Left kidney (tissue), 2 donors: ENCODE results near the gene JCHAIN. TPM values are rescaled to one million over a fixed set of nuclear protein-coding genes. Genes with fewer than 3 reads are reported as not detected.
"Not testable (repeated sequence)": the region's sequence is repeated elsewhere in the genome, so short reads cannot be mapped to it uniquely, and the experiment has no call there.

ENCODE experiments used
- DNase-seq: peaks from one replicate; pipeline ENCODE4 v3.0.0-alpha.2; 2013
- polyA plus RNA-seq: library from polyadenylated mRNA; unstranded; fragments of 120-200 nt; gene quantifications from one replicate; pipeline ENCODE4 v1.2.1, GENCODE V29; 2013; ENCODE audit not compliant: insufficient read length

JCHAIN gene
- polyA plus RNA-seq, 1 donor: 0.96 TPM

GRCh38 chr4:70688795-70689231, 22.5 kb upstream of the JCHAIN start:
- DNase-seq: no peak

- peak; percentile 99 for DNase-seq
Measured at GRCh38 chr4:70687821-70688794, 21.8 kb upstream of the JCHAIN start, which contains the start of gene UTP3. Gene UTP3, plus strand, starts transcription at chr4:70688532. Its CDS starts 146 bp downstream, at chr4:70688678.

GRCh38 chr4:70687392-70687791, 21.1 kb upstream of the JCHAIN start:
- DNase-seq: no peak

GRCh38 chr4:70682142-70682541, 15.8 kb upstream of the JCHAIN start:
- DNase-seq: not testable (repeated sequence)

- DNase-seq: peak; percentile 21
Measured at GRCh38 chr4:70681704-70682103, 15.4 kb upstream of the JCHAIN start.

GRCh38 chr4:70680934-70681333, 14.6 kb upstream of the JCHAIN start:
- peak; percentile 46 for DNase-seq

GRCh38 chr4:70678383-70678999, 12.2 kb upstream of the JCHAIN start:
- DNase-seq: no peak

GRCh38 chr4:70676554-70677090, 10.3 kb upstream of the JCHAIN start:
- DNase-seq: no peak

- no peak for DNase-seq
Measured at GRCh38 chr4:70674731-70675130, 8.4 kb upstream of the JCHAIN start.

GRCh38 chr4:70674191-70674590, 7.9 kb upstream of the JCHAIN start:
- DNase-seq: no peak

- no peak for DNase-seq
Measured at GRCh38 chr4:70671091-70671490, 4.8 kb upstream of the JCHAIN start.

GRCh38 chr4:70670332-70671014, 4.2 kb upstream of the JCHAIN start:
- no peak for DNase-seq

- DNase-seq: no peak
Measured at GRCh38 chr4:70667740-70668535, 1.6 kb upstream of the JCHAIN start.

- DNase-seq: not testable (repeated sequence)
Measured at GRCh38 chr4:70661309-70661922, 4.9 kb downstream of the JCHAIN start.

GRCh38 chr4:70660106-70660505, 6.2 kb downstream of the JCHAIN start:
- no peak for DNase-seq

GRCh38 chr4:70658418-70658817, 7.9 kb downstream of the JCHAIN start:
- DNase-seq: no peak

GRCh38 chr4:70657326-70657725, 9.0 kb downstream of the JCHAIN start:
- DNase-seq: no peak

- no peak for DNase-seq
Measured at GRCh38 chr4:70654605-70655011, 11.7 kb downstream of the JCHAIN start.

GRCh38 chr4:70651864-70652506, 14.3 kb downstream of the JCHAIN start:
- DNase-seq: peak; percentile 32

GRCh38 chr4:70650741-70651140, 15.6 kb downstream of the JCHAIN start:
- not testable (repeated sequence) for DNase-seq
